Coronary artery (tissue), 2 donors: ENCODE results near the gene MYOG.

Experiments used
- DNase-seq: peaks from one replicate; pipeline ENCODE4 v3.0.0-alpha.2; 2017; ENCODE audit warnings: low spot score
- H3K27ac ChIP-seq, 2 donors: fragments of 200-600 bp; sonication (generic); one replicate each; pipeline ENCODE4 v1.5.1; 2016 to 2019
- H3K4me3 ChIP-seq: fragments of 200-600 bp; sonication (generic); 2 replicates; pipeline ENCODE4 v1.5.1; 2016; ENCODE audit warnings: mild to moderate bottlenecking, moderate library complexity
- TF ChIP-seq, protein P1 (sequence below): fragments of 200-600 bp; sonication (generic); IDR thresholded peaks from one replicate; pipeline ENCODE4 v1.5.1; 2019; ENCODE audit warnings: antibody characterized with exemption

Gene MYOG

DNA sequence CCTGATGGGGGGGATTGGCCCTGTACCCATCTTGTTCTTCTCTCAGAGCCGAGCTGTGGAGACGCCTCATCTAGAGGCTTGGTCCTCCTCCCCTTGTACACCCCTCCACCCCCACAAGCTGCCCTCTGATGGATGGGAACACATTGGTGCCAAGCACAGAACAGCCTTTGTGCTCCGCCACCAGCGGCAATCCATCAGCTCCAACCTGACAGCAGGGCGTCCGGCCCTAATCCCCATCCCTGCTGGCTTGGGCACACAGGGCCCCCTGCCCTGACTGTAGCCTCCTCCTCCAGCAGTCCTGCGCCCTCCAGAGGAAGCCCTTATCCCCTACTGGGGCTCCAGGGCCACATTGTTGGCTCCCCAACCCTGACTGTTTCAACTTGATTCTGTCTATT is 3.8 kb upstream of the MYOG start:
- TF ChIP-seq, protein P1, sequence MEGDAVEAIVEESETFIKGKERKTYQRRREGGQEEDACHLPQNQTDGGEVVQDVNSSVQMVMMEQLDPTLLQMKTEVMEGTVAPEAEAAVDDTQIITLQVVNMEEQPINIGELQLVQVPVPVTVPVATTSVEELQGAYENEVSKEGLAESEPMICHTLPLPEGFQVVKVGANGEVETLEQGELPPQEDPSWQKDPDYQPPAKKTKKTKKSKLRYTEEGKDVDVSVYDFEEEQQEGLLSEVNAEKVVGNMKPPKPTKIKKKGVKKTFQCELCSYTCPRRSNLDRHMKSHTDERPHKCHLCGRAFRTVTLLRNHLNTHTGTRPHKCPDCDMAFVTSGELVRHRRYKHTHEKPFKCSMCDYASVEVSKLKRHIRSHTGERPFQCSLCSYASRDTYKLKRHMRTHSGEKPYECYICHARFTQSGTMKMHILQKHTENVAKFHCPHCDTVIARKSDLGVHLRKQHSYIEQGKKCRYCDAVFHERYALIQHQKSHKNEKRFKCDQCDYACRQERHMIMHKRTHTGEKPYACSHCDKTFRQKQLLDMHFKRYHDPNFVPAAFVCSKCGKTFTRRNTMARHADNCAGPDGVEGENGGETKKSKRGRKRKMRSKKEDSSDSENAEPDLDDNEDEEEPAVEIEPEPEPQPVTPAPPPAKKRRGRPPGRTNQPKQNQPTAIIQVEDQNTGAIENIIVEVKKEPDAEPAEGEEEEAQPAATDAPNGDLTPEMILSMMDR = no peak
- H3K4me3 ChIP-seq = no peak overlapping the region
- DNase-seq = no peak
- no peak overlapping the region for H3K27ac ChIP-seq

DNA sequence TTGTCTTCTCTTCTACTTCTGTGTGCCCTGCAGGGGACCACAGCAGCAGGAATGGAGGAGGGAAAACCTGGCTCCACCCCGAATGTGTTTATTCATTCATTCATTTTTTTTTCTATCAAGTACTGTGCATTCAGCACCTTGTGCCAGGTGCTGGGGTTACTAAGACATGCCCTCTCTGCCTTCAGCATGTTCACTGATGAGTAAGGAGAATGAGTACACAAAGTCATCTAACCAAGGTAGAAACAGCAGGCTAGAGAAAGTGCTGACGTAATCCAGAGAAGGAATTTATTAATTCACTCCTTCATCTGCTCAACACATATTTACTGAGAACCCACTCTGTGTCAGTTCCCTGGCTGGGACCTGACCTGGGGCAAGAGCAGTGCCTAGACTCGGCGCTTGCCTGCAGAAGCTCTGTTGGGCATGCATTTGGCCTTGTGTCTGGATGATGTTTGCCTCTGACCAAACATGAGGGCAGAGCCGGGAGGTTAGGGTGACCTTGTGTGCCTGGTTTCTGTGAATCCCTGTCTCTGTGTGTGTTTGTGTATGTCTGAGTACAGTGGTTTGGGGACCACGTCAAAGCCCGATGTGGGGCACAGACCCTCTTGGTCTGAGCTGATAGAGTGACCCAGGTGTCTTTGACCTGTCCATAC is 3.3 kb upstream of the MYOG start:
- DNase-seq = no peak
- no peak overlapping the region for H3K27ac ChIP-seq
- TF ChIP-seq, protein P1 = no peak
- H3K4me3 ChIP-seq = no peak overlapping the region

DNA sequence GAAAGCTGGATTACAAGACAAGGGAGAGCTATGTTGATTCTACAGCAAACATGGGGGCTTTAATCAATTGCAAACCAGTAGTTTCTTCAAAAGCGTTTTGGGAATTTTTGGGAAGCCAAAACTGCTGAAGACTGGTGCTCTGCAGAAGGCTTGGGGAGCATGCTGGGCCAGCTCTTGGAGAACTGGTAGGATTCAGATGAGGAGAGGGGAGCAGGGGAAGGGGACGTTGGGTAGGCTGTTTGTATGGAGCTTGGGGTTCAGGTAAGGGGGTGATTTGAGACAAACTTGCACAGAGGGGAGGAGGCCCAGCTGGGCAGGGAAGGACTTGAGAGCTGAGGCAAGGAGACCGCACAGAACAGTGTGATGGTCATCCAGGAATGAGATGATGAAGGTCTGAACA is 2.6 kb upstream of the MYOG start:
- Histone ChIP-seq H3K4me3 (no peak overlapping the region), H3K27ac (no peak overlapping the region)
- TF ChIP-seq, protein P1 = no peak
- no peak for DNase-seq

DNA sequence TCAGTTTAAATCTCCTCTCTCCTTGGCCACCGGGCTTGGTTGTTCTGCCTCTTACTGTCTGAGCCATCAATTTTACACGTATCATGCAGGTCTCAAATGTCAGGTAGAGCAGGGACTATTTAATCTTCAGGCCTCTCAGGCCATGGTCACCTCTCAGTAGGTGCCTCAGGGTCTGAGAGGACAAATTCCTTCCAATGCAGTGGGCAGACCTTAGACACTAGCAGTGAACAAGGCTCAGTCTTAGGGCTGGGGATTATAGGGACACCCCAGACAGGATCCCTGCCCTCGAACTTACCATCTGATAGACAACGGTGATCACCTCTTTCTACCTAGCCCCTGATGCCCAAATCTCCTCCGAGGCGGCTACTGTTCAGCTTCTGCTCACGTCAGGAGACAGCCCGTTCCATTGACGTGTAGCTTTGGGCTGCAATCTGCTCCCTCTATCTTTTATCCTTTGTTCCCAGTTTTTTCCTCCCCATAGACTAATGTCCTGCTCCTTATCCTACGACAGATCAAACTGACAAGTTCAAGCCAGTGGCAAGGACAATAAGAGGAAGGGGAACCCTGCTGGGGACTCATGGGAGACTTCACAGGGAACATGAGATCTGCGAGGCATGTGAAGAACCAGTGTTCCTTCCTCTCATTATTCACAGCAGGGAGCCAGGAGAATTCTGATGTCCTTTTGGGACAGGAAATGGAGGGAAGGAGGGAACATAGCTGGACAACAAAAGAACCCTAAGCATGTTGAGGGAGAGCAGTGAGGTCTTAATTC is 1.4 kb upstream of the MYOG start:
- H3K27ac ChIP-seq = no peak overlapping the region
- TF ChIP-seq, protein P1 = no peak
- no peak for DNase-seq
- H3K4me3 ChIP-seq = no peak overlapping the region

DNA sequence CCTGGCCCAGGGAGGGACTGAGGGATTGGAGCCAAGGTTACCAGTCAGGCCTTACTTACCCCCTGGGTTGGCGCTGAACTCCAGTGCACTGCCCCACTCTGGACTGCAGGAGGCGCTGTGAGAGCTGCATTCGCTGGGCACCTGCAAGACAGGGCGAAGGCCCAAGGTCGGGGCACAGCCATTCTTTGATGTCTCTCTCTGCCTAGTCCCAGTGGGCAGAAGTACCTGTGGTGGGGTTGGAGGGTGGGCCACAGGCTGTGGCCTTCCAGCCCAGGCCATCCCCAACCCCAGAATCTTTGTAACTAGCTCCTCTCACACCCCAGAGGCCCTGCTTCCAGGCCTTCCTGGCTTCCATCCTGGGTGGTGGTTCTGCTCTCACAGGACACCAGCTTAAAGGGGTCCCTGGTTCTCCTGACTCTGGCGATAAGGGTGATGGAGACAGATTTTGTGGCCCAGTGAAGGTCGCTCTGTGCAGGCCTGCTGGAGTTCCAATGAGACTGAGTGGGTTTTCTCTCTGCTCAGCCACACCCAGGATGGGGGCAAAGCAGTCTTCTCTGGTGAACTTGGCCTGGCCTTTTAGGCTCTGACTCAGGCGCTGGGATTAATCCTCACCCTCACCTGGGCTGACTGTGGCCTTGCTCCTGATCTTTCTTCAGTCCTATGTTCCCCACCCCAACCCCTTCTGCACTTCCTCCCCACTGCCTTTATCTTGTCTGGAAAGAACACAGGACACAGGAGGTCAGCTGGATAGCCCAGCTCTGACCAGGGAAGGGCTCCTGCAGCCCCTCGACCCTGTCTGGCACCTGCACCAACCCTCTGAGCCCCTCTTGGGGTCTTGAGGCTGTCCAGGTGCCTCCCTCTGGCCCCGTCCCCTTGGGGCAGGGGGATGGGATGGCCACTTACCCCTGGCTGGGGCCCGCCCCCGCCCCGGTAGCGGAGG is 954 bp downstream of the MYOG start:
- DNase-seq = peak; percentile 46

DNA sequence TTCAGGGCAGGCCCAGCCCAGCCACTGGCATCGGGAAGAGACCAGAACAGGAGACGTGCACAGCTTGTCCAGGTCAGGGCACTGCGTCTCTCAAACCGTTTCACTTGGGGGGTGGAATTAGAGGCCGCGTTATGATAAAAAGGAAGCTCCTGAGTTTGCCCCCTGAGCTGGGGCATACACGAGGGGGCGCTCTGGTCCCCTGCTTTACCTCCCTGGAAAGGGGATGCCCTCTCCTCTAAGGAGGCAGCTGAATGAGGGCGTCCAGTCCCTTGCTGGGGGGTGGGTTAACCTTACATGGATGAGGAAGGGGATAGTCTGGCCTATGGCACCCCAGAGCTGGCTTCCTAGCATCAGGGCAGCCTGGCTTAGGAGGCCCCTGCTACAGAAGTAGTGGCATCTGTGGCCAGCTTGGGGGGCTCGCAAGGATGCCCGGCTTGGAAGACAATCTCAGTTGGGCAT is 2.3 kb downstream of the MYOG start:
- no peak overlapping the region for H3K27ac ChIP-seq
- H3K4me3 ChIP-seq = no peak overlapping the region
- DNase-seq = no peak
- TF ChIP-seq, protein P1 = no peak

More for the DNA sequence above, 954 bp downstream of the MYOG start:
- TF ChIP-seq, protein P1 = no peak
- Histone ChIP-seq H3K4me3 (no peak overlapping the region), H3K27ac (no peak overlapping the region)
